IPS DF 6.9 (cell line): ENCODE measurements around the gene SDHC.

Experiments
- DNase-seq: peaks from one replicate; pipeline ENCODE4 v3.0.0-alpha.2; 2013; ENCODE audit warnings: low read depth, low spot score
- H3K27ac ChIP-seq: one replicate; pipeline ENCODE4 v1.5.1; 2013; ENCODE audit warnings: low read length, control low read depth
- H3K27me3 ChIP-seq: 2 replicates; pipeline ENCODE4 v1.6.1; 2013; ENCODE audit warnings: mild to moderate bottlenecking, low read length; ENCODE audit not compliant: control insufficient read depth, insufficient read depth
- H3K36me3 ChIP-seq: 2 replicates; pipeline ENCODE4 v1.6.1; 2013; ENCODE audit warnings: low read length; ENCODE audit not compliant: control insufficient read depth, insufficient read depth
- H3K4me1 ChIP-seq: 2 replicates; pipeline ENCODE4 v1.6.1; 2013; ENCODE audit warnings: low read length; ENCODE audit not compliant: control insufficient read depth, insufficient read depth
- H3K4me3 ChIP-seq: 2 replicates; pipeline ENCODE4 v1.5.1; 2013; ENCODE audit warnings: mild to moderate bottlenecking, low read length
- H3K9me3 ChIP-seq: 2 replicates; pipeline ENCODE4 v1.6.1; 2013; ENCODE audit warnings: low read length, inconsistent platforms; ENCODE audit not compliant: control insufficient read depth, insufficient read depth
- WGBS: extraction: QIAGEN DNeasy Blood & Tissue Kit; methylation state at CpG from one replicate; pipeline ENCODE4 v1.1.7; 2013; ENCODE audit warnings: mixed read lengths, missing lambda C conversion rate; ENCODE audit not compliant: insufficient read length, insufficient coverage; 5-methylcytosine and 5-hydroxymethylcytosine counted together

SDHC gene

GRCh38 chr1:161287482-161288054 lies 26.6 kb upstream of the SDHC start:
- H3K9me3 ChIP-seq = no peaks in the 10 kb centered on the region
- no peaks in the 10 kb centered on the region for H3K27me3 ChIP-seq
- H3K36me3 ChIP-seq = no peaks in the 10 kb centered on the region
- no peak for DNase-seq
- no CpG with 5 or more reads among the region's 3 CpGs for WGBS
- H3K27ac ChIP-seq = no peak overlapping the region
- H3K4me3 ChIP-seq = no peak overlapping the region
- no peaks in the 10 kb centered on the region for H3K4me1 ChIP-seq

GRCh38 chr1:161290779-161291178 lies 23.4 kb upstream of the SDHC start:
- H3K4me3 ChIP-seq = no peak overlapping the region
- no peaks in the 10 kb centered on the region for H3K4me1 ChIP-seq
- WGBS = no CpG with 5 or more reads among the region's 1 CpG
- no peak overlapping the region for H3K27ac ChIP-seq
- no peaks in the 10 kb centered on the region for H3K27me3 ChIP-seq
- DNase-seq = no peak
- H3K9me3 ChIP-seq = no peaks in the 10 kb centered on the region
- H3K36me3 ChIP-seq = no peaks in the 10 kb centered on the region

GRCh38 chr1:161297415-161297814 lies 16.8 kb upstream of the SDHC start:
- H3K27ac ChIP-seq = no peak overlapping the region
- no peaks in the 10 kb centered on the region for H3K9me3 ChIP-seq
- H3K27me3 ChIP-seq = no peaks in the 10 kb centered on the region
- H3K4me3 ChIP-seq = no peak overlapping the region
- DNase-seq = no peak
- H3K36me3 ChIP-seq = no peaks in the 10 kb centered on the region
- peaks cover 1% of the 10 kb centered on the region; the same call in 1 of the 2 replicates for H3K4me1 ChIP-seq

- no peak for DNase-seq
- 100% methylated on average over 2 of the region's 6 CpGs for WGBS
- H3K27me3 ChIP-seq = no peaks in the 10 kb centered on the region
- H3K4me1 ChIP-seq = peaks cover 1% of the 10 kb centered on the region; the same call in 1 of the 2 replicates
- H3K27ac ChIP-seq = no peak overlapping the region
- no peak overlapping the region for H3K4me3 ChIP-seq
- no peaks in the 10 kb centered on the region for H3K36me3 ChIP-seq
- no peaks in the 10 kb centered on the region for H3K9me3 ChIP-seq
These were observed 16.1 kb upstream of the SDHC start for GRCh38 chr1:161298116-161298515.

GRCh38 chr1:161299347-161299746 lies 14.8 kb upstream of the SDHC start:
- no peaks in the 10 kb centered on the region for H3K27me3 ChIP-seq
- H3K9me3 ChIP-seq = no peaks in the 10 kb centered on the region
- H3K4me3 ChIP-seq = no peak overlapping the region
- DNase-seq = no peak
- no CpG with 5 or more reads among the region's 9 CpGs for WGBS
- peaks cover 1% of the 10 kb centered on the region; the same call in 1 of the 2 replicates for H3K4me1 ChIP-seq
- H3K27ac ChIP-seq = no peak overlapping the region
- no peaks in the 10 kb centered on the region for H3K36me3 ChIP-seq

- Histone ChIP-seq H3K36me3 (no peaks in the 10 kb centered on the region), H3K4me1 (peaks cover 1% of the 10 kb centered on the region; the same call in 1 of the 2 replicates), H3K27ac (no peak overlapping the region), H3K4me3 (no peak overlapping the region), H3K9me3 (no peaks in the 10 kb centered on the region), H3K27me3 (no peaks in the 10 kb centered on the region)
- DNase-seq = no peak
- no CpG with 5 or more reads among the region's 4 CpGs for WGBS
These were observed 13.7 kb upstream of the SDHC start for GRCh38 chr1:161300478-161300877.

GRCh38 chr1:161304927-161305866 lies 9.0 kb upstream of the SDHC start:
- Histone ChIP-seq H3K27ac (no peak overlapping the region), H3K27me3 (no peaks in the 10 kb centered on the region), H3K4me3 (peak overlapping the region; percentile 69; the same call in 1 of the 2 replicates), H3K36me3 (no peaks in the 10 kb centered on the region), H3K4me1 (peaks cover 4% of the 10 kb centered on the region; the same call in 1 of the 2 replicates), H3K9me3 (no peaks in the 10 kb centered on the region)
- no CpG with 5 or more reads among the region's 17 CpGs for WGBS
- no peak for DNase-seq

GRCh38 chr1:161305867-161306519 lies 8.2 kb upstream of the SDHC start:
- peak; percentile 94 for DNase-seq
- Histone ChIP-seq H3K4me3 (peak overlapping the region; percentile 69), H3K36me3 (no peaks in the 10 kb centered on the region), H3K27me3 (no peaks in the 10 kb centered on the region), H3K9me3 (no peaks in the 10 kb centered on the region), H3K27ac (no peak overlapping the region), H3K4me1 (peaks cover 4% of the 10 kb centered on the region; the same call in 1 of the 2 replicates)
- WGBS = no CpG with 5 or more reads among the region's 31 CpGs

- no peak overlapping the region for H3K4me3 ChIP-seq
These were observed 6.9 kb upstream of the SDHC start for GRCh38 chr1:161307230-161307768.

More at GRCh38 chr1:161307230-161307768, 6.9 kb upstream of the SDHC start:
- no peak for DNase-seq
- no peaks in the 10 kb centered on the region for H3K9me3 ChIP-seq
- no peaks in the 10 kb centered on the region for H3K36me3 ChIP-seq
- H3K27ac ChIP-seq = no peak overlapping the region
- peaks cover 4% of the 10 kb centered on the region; the same call in 1 of the 2 replicates for H3K4me1 ChIP-seq
- WGBS = no CpG with 5 or more reads among the region's 7 CpGs
- H3K27me3 ChIP-seq = no peaks in the 10 kb centered on the region
